Stimulated activated CD8-positive, alpha-beta memory T cell treated with anti-CD3 and anti-CD28 coated beads, Interleukin-2, amount 100 ng/mL, for 1 hour (primary cell): ENCODE results near the gene NME7.
"Not testable (repeated sequence)": the region's sequence is repeated elsewhere in the genome, so short reads cannot be mapped to it uniquely, and the experiment has no call there.

ENCODE experiments used
- DNase-seq, 2 donors: peaks; one replicate each; pipeline ENCODE4 v3.0.0-alpha.2; 2020; ENCODE audit warnings: low read depth in 2 of 2

The NME7 gene

GRCh38 chr1:169305948-169306347 lies 61.6 kb downstream of the NME7 start:
- no peak for DNase-seq

GRCh38 chr1:169305356-169305755 lies 62.2 kb downstream of the NME7 start:
- no peak for DNase-seq

- no peak for DNase-seq
These were observed 66.7 kb downstream of the NME7 start for GRCh38 chr1:169300854-169301253.

- DNase-seq = no peak
These were observed 69.2 kb downstream of the NME7 start for GRCh38 chr1:169298441-169298840.

GRCh38 chr1:169295846-169296245 lies 71.8 kb downstream of the NME7 start:
- DNase-seq = no peak

GRCh38 chr1:169295425-169295824 lies 72.2 kb downstream of the NME7 start:
- DNase-seq = no peak

- no peak for DNase-seq
These were observed 78.6 kb downstream of the NME7 start for GRCh38 chr1:169289016-169289415.

- no peak for DNase-seq
These were observed 79.6 kb downstream of the NME7 start for GRCh38 chr1:169288011-169288414.

GRCh38 chr1:169287280-169287679 lies 80.3 kb downstream of the NME7 start:
- no peak for DNase-seq

GRCh38 chr1:169281562-169281961 lies 86.0 kb downstream of the NME7 start:
- DNase-seq = not testable (repeated sequence)

GRCh38 chr1:169271098-169271497 lies 96.5 kb downstream of the NME7 start:
- no peak for DNase-seq

- DNase-seq = no peak
These were observed 101.5 kb downstream of the NME7 start for GRCh38 chr1:169266133-169266532.

- no peak for DNase-seq
These were observed 104.5 kb downstream of the NME7 start for GRCh38 chr1:169263059-169263458.

- DNase-seq = no peak
These were observed 105.7 kb downstream of the NME7 start for GRCh38 chr1:169261884-169262283.

GRCh38 chr1:169260478-169261151 lies 107.0 kb downstream of the NME7 start:
- no peak for DNase-seq

GRCh38 chr1:169259816-169260215 lies 107.8 kb downstream of the NME7 start:
- no peak for DNase-seq

GRCh38 chr1:169250795-169251194 lies 116.8 kb downstream of the NME7 start:
- DNase-seq = no peak

- DNase-seq = no peak
These were observed 117.6 kb downstream of the NME7 start for GRCh38 chr1:169250022-169250421.

- DNase-seq = no peak
These were observed 118.0 kb downstream of the NME7 start for GRCh38 chr1:169249611-169250010.

- DNase-seq = no peak
These were observed 121.9 kb downstream of the NME7 start for GRCh38 chr1:169245706-169246105.

- DNase-seq = no peak
These were observed 127.0 kb downstream of the NME7 start for GRCh38 chr1:169240449-169241232.

- no peak for DNase-seq
These were observed 130.7 kb downstream of the NME7 start for GRCh38 chr1:169236880-169237279.

GRCh38 chr1:169236143-169236542 lies 131.5 kb downstream of the NME7 start:
- DNase-seq = no peak
